ENCODE measurements around the gene MBOAT7.

The MBOAT7 gene

DNA sequence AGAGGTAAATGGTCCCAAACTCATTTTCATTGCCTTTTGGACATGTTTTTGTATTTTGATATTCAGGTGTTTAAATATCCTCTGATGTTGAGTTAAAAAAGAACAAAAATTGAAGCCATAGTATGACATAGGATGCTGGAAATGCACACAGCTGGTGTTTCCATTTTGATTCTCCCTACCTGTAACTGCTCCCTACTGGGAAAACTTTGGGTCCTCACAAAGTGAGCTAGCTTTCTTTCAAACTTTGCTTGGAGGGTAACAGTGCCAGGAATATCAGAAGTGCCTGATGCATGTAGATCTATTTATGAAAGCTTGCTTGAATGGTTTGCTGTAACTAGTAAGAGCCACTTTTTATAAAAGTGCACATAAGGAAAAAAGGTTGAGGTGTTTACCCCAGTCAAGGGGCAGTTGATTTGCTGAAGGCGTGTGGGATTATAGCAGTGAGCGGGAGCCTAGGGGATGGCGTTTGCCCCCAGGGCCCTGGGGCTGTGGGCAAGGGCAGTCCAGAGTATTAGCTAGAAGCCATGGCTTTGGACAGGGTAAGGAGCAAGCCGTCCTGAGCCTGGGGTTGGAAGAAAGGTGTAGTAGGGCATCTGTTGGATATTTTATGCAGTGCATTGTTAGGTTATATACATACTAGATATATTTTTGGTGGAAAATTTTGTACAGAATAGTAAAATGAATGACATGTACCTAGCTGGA, 15.5 kb upstream of the MBOAT7 start:
- Histone ChIP-seq H3K9me3 (no peaks in the 10 kb centered on the region), H3K27me3 (no peaks in the 10 kb centered on the region), H3K4me3 (ENCODE audit: low read depth in 1 of 2, low read length in 1 of 2) (peak overlapping the region; percentile 59 to 87), H3K36me3 (peaks cover 69% of the 10 kb centered on the region), H3K4me1 (ENCODE audit: control insufficient read depth in 1 of 2, insufficient read depth in 1 of 2, low read depth in 1 of 2, low read length in 1 of 2) (peaks cover 90 to 92% of the 10 kb centered on the region in 2 experiments), H3K27ac (peak overlapping the region; percentile 93)
- TF ChIP-seq CTCF (IDR thresholded peaks at IDR 0.05) = no peak

DNA sequence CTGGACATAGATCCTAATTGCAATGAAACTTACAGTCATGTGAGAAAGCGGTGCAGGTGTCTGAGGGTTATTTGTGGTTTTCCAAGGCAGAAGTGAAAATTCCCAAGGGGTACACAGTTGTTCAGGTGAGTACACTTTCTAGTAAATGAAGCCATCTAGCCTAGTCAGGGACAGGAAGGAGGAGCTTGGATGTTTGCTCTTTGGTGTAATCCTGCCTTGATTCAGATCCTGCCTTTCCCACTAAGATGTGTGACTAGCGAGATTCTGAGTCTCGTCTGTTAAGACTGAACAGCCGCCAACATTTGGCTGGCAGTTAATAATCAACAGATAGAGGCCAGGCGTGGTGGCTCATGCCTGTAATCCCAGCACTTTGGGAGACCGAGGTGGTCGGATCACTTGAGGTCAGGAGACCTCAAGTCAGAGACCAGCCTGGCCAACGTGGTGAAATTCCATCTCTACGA, 13.8 kb upstream of the MBOAT7 start:
- Histone ChIP-seq H3K27ac (peak overlapping the region; percentile 93), H3K4me1 (ENCODE audit: control insufficient read depth in 1 of 2, insufficient read depth in 1 of 2, low read depth in 1 of 2, low read length in 1 of 2) (peaks cover 79 to 81% of the 10 kb centered on the region in 2 experiments), H3K4me3 (ENCODE audit: low read depth in 1 of 2, low read length in 1 of 2) (peak overlapping the region; percentile 87 to 91), H3K27me3 (no peaks in the 10 kb centered on the region), H3K36me3 (peaks cover 81% of the 10 kb centered on the region), H3K9me3 (no peaks in the 10 kb centered on the region)
- no peak for TF ChIP-seq CTCF (IDR thresholded peaks at IDR 0.05)

GRCh38 chr19:54201980-54202379, 12.6 kb upstream of the MBOAT7 start:
- Histone ChIP-seq H3K9me3 (no peaks in the 10 kb centered on the region), H3K27me3 (no peaks in the 10 kb centered on the region), H3K27ac (peak overlapping the region; percentile 93), H3K4me1 (ENCODE audit: control insufficient read depth in 1 of 2, insufficient read depth in 1 of 2, low read depth in 1 of 2, low read length in 1 of 2) (peaks cover 70 to 72% of the 10 kb centered on the region in 2 experiments), H3K36me3 (peaks cover 84% of the 10 kb centered on the region), H3K4me3 (ENCODE audit: low read depth in 1 of 2, low read length in 1 of 2) (peak overlapping the region; percentile 87 to 91)
- no peak for TF ChIP-seq CTCF (IDR thresholded peaks at IDR 0.05)

GRCh38 chr19:54201172-54201701, 11.9 kb upstream of the MBOAT7 start:
- no peaks in the 10 kb centered on the region for H3K9me3 ChIP-seq
- peaks cover 63 to 67% of the 10 kb centered on the region in 2 experiments for H3K4me1 ChIP-seq (ENCODE audit: control insufficient read depth in 1 of 2, insufficient read depth in 1 of 2, low read depth in 1 of 2, low read length in 1 of 2)
- peaks cover 84% of the 10 kb centered on the region for H3K36me3 ChIP-seq
- H3K27ac ChIP-seq = peak overlapping the region; percentile 93
- TF ChIP-seq CTCF (IDR thresholded peaks at IDR 0.05) = no peak
- H3K4me3 ChIP-seq (ENCODE audit: low read depth in 1 of 2, low read length in 1 of 2) = peak overlapping the region; percentile 87 to 91
- H3K27me3 ChIP-seq = no peaks in the 10 kb centered on the region

DNA sequence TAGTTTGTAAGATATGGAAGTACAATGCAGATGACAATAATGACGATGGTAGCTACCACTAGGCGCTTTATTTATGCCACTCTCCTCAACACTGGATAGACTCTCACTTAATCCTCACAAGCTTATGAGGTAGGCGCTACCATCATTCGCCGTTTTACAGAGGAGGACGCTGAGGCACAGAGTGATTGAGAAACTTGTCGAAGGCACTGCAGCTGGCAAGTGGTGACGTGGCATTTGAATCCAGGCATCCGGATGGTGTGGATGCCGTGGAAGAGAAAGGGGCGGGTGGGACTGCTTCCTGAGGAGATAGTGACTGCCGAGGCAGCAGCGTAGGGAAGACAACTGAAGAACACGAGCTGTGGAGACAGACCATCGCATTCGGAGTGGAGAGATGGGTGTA, 10.0 kb upstream of the MBOAT7 start:
- Histone ChIP-seq H3K27ac (peak overlapping the region; percentile 93), H3K9me3 (no peaks in the 10 kb centered on the region), H3K36me3 (peaks cover 82% of the 10 kb centered on the region), H3K4me3 (ENCODE audit: low read depth in 1 of 2, low read length in 1 of 2) (peak overlapping the region in 1 of 2 experiments; percentile 87), H3K4me1 (ENCODE audit: control insufficient read depth in 1 of 2, insufficient read depth in 1 of 2, low read depth in 1 of 2, low read length in 1 of 2) (peaks cover 44 to 49% of the 10 kb centered on the region in 2 experiments), H3K27me3 (no peaks in the 10 kb centered on the region)
- TF ChIP-seq CTCF (IDR thresholded peaks at IDR 0.05) = no peak
